NCI-H345 (cell line): ENCODE measurements around the gene INTS4.
A peak's percentile ranks its signal among the peaks of the same experiment; 100 is the strongest.
"Not testable (repeated sequence)": the region's sequence is repeated elsewhere in the genome, so short reads cannot be mapped to it uniquely, and the experiment has no call there.

ENCODE experiments used
- DNase-seq: peaks from one replicate; lab custom pipeline; 2025; lab: John Stamatoyannopoulos, UW

INTS4 gene

DNA sequence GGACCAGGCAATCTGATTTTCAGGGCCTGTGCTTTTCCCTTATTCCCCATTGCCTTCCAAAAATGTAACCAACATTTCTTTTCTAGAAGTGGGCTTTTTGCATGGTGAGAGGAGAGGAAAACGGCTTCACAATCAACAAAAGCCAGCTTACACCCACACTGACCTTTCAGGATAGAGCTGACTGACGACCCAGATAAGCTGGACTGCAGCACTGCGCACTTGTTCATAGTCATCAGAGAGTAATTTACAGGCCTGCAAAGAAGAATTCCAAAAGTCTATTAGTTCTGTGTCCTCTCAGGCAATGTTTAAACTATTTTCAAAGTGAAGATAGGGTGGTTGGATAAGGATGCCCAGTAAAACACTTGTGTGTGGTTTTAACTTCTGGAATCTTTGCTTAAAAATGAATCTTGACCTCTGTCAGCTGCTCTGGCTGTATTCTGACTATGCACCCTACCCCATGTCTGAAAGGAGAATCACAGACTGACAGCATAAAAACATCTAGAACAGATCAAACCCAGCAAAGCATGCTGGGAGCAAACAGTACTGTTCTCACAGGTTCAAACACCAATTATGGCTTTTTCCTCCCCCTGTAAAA lies 35.8 kb downstream of the INTS4 start:
- DNase-seq = not testable (repeated sequence)

DNA sequence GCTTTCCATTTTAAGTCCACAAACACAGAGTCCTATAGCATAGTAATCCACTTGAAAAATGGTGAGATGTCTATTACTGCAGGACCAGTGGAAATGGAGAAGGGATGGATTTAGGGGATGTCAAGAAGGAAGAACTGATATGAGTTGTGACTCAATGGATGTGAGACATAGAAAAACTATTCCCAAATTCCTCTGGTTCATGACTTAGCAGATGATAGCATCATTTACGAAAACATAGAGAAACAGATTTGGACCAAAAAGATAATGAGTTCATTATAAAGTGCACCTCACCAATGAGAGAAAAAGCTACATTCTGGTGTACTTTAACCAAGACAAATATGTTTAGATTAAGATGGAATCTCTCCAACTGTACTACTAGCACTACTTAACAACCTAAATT lies 51.2 kb downstream of the INTS4 start:
- DNase-seq = not testable (repeated sequence)

DNA sequence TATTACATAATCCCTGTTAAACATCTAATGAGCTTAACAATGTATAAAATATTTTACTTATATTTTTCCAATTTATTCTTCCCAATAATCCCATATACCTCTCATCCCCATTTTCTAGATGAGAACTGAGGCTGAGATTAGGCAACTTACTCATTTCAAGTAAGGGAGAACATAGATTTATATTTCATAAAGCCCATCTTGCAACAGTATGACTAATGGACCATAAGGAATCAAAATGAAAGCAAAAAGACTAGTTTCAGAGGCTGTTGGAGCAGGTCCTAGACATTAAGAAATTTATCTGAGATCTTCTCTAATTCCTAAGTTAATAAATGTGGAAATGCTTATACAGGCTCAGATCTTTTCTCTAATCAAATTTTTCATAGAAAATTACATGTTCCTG lies 52.0 kb downstream of the INTS4 start:
- not testable (repeated sequence) for DNase-seq

DNA sequence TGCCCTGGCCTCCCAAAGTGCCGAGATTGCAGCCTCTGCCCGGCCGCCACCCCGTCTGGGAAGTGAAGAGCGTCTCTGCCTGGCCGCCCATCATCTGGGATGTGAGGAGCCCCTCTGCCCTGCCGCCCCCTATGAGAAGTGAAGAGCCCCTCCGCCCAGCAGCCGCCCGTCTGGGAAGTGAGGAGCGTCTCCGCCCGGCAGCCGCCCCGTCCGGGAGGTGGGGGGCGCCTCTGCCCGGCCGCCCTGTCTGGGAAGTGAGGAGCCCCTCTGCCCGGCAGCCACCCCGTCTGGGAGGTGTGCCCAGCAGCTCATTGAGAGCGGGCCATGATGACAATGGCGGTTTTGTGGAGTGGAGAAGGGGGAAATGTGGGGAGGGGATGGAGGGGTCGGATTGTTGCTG lies 60.9 kb downstream of the INTS4 start:
- DNase-seq = not testable (repeated sequence)

DNA sequence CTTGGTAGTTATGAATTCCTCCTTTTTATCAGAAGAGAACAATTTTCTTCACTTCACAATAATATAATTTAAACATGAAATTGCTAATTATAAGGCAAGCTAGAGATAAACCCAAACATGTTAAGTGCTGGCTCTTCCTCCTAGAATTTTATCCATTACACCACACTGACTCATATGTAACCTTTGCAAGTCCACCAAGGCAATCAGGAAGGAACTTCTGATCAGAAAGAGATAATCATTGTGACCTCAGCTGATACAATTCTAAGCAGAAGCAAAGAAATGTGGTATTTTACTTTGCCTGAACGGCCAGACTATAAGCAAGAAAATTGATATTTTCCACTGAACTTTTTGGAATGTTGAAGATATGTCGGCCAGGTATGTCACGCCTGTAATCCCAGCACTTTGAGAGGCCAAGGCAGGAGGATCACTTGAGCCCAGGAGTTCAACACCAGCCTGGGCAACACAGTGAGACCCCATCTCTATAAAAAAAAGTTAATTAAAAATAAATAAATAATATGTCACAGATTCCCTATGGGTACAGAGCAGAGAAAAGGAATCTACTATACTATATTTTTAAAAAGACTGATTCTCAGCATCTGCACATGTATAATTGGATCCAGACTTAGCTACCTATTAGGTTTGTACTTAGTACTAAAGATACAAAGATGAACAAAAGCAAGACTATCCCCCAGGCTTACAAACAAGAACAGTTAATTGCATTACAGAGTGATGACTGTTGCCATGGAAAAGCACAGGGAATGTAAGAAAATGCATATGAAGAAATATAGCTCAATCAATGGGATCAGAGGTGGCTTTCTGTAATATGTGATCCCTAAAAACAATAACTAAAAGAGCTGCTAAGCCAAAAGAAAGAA lies 63.9 kb downstream of the INTS4 start:
- not testable (repeated sequence) for DNase-seq

DNA sequence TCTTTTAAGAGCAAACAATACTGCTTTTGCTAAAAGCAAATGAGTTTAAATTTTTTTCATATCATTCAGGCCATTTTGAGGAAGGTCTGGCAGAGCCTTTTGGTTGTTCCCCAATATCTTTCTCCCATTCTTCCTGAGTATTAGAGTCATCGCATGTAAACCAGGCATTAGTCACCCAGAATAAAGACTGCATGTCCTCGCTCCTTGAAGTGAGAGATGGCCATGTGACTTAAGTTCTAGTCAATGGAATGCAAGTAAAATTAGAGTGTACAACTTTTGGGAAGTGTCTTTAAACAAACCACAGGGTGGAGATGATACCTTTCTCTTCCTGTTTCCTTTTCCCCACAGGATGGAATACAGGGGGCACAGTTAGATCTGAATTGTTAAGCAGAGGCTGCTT lies 76.8 kb downstream of the INTS4 start:
- not testable (repeated sequence) for DNase-seq

DNA sequence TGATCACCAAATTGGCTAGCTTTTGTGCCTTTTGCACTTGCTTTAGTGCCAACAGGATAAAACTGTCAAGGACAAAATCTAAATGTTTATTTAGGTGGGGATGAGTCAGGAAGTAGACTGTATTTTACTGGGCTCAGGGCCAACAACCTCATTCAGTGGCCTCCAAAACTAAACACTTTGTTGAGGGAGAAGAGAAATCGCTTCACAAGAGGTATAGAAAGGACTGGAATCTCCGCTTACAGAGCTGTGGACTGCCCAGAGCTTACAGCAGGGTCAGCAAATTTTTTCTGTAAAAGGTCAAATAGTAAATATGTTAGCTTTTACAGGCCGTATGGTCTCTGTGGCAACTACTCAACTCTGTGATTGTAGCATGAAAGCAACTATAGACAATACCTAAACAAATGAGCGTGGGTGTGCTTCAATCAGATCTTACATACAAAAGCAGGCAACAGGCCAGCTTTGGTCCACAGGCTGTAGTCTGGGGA lies 80.1 kb downstream of the INTS4 start:
- DNase-seq = peak; percentile 87

DNA sequence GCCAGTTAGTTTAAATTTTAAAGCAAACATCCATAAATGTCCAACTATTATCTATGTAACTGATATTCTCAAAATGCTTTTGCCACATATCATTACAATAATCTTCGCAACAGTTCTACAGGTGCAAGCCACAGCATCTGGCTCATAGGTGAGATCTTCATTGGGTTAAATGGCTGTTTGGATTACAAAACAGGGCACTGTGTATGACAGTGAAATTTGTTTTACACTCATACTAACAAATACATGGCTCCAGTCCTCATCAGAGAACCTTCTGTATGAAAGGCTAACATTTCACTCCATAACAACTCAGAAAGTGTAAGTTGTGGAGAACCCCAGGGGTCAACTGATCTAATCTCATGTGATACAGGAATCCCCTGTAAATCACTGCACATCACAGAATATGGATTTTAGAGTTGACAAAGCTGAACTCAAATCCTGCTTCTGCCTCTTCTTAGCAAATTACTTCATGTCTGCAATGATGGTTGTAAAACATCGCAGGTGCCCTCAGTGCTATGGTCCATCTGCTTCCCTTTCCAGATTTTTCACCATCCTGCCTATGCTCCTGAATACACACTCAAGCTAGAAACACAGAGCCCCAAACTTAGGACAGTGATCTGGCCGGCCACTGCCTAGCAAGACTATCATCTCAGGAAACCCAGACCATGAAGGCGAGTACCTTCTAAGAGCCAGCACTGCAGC lies 80.7 kb downstream of the INTS4 start:
- not testable (repeated sequence) for DNase-seq

DNA sequence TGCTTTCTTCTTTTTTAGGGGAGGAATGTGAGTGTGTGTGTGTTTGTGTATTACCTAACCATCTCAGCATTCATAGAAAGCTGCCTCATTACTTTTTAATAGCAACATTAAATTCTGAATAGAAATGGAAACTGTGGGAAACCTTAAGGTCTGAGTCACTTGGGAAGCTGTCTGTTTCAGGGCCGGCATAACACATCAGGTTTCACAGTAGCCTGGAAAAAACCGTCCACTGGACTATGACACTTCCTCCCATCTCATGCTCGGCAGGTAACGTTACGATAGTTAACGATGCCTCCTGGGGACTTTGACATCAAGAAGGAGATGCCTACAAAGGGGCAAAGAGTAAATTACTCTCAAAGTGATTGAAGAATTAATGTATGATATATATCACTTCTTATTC lies 83.6 kb downstream of the INTS4 start:
- not testable (repeated sequence) for DNase-seq

DNA sequence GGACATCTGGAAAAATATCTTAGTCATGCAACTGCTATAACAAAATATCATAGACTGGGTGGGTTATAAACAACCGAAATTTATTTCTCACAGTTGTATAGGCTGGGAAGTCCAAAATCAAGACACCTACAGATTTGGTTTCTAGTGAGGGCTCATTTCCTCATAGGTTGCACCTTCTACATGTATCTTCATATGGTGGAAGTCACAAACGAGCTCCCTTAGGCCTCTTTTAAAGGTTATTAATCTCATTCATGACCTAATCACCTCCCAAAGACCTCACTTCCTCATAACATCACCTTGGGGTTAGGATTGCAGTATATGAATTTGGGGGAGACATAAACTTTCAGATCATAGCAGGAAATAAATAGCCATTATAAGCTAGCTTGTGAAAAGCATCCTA lies 85.2 kb downstream of the INTS4 start:
- no peak for DNase-seq

DNA sequence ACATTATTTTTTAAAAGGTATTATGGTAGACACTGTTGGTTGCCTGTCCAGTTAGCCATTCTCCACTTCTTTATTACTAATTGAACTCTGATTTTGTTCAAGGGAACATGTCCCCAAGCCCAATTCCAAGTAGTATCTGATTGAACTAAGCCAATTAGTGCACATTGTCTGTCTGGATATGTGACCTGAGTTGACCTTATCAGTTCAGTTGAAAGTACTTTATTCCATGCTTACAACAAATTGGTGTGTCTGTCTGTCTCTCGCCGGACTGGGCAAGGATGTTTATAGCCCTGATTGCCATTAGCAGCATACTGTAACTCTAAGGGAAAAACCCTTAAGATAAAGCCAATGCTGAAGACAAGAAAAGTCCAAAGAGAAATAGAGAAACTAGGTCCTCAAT lies 85.6 kb downstream of the INTS4 start:
- no peak for DNase-seq

DNA sequence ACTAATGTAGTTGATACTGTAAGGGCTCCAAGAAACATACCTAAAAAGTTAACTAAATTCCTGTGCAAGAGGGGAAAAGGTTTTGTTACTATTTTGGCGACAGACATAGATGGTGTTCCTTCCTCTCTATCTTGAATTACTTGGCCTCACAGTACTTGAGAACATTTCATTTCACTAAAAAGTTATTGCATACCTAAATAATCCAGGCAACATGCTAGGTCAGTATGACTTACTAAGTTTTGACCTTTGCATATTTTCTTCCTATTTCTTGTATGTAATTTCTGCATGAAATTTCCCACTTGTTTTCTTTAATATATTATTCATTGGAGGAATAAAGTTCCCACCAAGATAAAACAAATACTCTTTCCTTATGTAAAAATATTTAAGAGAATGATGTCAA lies 99.5 kb downstream of the INTS4 start:
- DNase-seq = not testable (repeated sequence)

DNA sequence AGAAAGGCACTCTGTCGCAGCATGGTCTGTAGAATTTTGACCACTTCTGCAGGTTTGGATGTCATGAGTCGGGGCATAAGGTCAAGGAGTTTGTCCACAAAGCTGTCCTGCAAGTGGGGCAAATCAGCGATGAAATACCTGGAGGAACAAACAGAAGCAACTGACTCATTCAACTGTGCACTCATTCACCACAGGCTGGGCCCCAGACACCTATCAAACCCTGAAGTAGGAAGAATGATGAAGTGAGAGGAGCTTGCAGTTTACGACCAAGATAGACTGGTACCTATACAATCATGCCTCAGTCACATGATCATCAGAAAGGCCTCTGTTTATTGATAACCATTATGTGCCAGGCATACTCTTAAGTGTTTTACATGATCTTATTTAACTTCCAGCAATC lies 102.8 kb downstream of the INTS4 start:
- not testable (repeated sequence) for DNase-seq

DNA sequence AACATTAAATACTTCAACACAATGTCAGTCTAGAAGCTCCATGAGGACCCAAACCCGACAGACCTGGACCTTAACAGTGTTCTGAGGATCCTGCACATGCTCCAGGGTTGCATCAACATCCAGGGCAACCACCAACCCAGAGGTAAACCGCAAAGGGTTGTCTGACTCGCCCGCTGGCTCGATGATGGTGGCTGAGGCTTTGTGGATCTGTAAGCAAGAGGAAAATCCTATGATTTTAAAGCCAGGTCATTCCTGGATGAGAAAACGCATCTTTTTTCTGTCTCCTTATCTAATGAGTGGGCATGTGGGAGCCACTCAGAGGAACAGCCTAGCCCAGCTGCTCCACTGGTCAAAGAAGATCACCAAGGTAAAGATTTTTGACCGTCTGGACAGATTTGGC lies 103.2 kb downstream of the INTS4 start:
- DNase-seq = not testable (repeated sequence)

DNA sequence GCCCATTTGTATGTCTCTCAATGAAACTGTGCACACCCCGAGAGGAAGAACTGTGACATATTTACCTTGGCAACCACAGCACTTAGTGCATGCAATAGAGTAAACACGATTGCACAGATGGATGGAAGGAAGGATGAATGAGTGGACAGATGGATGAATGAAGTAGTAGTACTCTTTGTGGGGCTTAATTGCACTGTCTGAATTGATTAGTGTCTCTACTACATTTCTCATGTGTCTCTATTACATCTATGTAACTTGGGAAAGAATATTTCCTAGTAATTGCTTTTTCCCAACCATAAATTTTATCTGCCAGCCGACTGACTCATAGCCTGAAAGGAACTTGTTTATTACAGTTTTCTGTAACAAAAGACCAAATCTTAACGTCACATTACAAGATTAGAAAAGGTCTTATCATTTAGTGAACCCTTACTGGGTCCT lies 103.8 kb downstream of the INTS4 start:
- DNase-seq = peak; percentile 83

DNA sequence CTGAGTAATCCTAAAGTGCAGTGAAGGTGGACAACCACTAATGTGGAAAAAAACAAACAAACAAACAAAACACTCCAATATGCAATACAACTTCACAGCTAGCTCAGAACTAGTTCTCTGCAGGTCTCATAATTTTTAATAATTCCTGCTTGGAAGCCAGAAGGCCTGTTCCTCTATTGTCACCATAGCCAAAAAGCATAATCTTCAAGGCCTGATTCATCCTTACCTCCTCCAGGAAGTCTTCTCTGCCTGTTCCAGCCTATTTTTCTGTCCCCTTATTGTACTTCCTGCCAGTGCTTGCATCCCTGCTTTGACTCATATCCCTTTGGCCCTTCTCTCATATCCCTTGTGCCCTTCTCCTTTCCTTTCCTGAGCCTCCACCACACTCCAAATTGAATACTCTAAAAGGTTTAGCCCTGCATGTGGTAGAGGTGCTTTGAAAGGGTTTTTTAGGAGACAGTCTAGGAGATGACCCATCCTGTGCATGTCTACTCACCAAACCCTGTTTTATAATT lies 104.3 kb downstream of the INTS4 start:
- DNase-seq = not testable (repeated sequence)

DNA sequence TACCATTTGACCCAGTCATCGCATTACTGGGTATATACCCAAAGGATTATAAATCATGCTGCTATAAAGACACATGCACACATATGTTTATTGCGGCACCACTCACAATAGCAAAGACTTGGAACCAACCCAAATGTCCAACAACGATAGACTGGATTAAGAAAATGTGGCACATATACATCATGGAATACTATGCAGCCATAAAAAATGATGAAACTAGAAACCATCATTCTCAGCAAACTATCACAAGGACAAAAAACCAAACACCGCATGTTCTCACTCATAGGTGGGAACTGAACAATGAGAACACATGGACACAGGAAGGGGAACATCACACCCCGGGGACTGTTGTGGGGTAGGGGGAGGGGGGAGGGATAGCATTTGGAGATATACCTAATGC lies 105.4 kb downstream of the INTS4 start:
- not testable (repeated sequence) for DNase-seq

DNA sequence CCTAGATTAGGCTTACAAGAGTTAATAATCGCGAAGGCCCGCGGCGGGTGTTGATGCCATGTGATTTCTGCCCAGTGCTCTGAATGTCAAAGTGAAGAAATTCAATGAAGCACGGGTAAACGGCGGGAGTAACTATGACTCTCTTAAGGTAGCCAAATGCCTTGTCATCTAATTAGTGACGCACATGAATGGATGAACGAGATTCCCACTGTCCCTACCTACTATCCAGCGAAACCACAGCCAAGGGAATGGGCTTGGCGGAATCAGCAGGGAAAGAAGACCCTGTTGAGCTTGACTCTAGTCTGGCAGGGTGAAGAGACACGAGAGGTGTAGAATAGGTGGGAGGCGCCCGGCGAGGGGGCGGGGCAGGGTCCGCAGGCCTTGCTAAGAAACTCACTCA lies 108.1 kb downstream of the INTS4 start:
- DNase-seq = no peak

DNA sequence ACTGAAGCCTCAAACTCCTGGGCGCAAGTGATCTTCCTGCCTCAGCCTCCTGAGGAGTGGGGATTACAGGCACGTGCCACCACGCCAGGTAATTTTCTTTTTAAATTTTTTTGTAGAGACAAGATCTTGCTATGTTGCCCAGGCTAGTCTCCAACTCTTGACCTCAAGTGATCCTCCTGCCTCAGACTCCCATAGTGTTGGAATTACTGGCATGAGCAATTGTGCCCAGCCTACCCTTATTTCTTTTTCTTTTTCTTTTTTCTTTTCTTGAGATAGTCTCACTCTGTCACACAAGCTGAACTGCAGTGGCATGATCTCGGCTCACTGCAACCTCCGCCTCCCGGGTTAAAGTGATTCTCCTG lies 109.7 kb downstream of the INTS4 start:
- no peak for DNase-seq

DNA sequence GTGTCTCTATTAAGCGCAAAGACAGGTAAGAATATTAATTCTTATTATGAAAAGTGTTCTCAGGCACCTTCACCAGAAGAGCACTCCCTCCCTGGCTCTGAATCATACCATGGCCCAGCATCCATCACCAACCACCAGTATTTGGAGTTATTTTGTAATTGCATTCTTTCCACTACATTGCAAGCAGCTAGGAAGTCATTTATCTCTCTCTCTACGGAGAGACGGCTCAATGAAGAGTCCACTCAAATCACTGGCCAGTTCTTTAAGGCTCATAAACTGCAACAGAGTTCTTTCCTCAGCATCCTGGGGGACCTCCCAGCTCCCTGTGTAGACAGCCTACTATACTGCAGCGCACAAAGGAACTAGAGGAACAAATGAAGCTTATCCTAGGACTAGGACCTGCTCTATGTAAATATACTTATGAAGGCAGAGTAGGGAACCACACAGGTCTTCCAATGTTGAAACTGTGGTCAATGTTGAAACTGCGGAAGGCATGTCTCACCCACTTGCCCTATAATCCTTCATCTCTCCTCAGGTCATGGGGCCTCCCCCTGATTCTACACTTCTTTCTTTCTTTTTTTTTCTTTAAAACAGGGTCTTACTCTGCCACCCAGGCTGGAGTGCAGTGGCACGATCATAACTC lies 110.2 kb downstream of the INTS4 start:
- no peak for DNase-seq

DNA sequence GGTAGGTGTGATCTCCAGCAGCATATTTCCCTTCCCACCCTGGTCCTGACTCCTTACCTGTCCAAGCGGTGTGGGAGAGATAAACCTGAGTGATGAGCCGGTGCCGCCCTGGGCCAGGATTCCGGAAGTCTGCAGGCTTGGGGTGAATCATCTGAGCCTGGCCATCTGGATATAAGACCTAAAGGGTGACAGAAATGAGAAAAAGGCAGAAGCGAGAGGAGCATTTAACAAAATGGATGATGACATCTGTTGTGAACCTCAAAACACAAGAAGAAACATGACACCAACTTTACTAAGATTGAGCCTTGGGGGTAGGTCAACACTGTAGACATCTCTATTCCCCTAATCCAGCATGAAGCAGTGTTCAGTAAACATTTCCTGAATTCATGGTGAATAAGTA lies 110.7 kb downstream of the INTS4 start:
- DNase-seq = no peak

DNA sequence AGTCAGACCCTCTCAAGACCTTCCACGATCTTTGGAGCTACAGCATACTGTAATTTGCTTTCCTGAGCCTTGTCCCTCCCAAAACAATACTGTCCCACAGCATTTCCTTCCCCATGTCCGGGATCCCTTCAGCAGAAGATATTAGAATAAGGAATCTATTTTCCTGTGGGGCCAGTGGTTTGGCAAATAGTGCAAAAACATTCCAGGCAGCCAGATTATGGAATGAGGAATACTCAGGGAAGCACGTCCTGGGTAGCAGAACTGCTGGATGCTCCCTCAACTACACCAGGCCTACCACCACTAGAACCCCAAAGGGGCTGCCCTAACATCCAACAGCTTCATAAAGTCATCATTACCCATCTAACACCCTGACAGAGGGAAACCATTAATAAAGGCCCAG lies 112.1 kb downstream of the INTS4 start:
- no peak for DNase-seq
